WTC11 (cell line): ENCODE results near the gene TCAIM. TPM values are rescaled to one million over a fixed set of nuclear protein-coding genes. Genes with fewer than 3 reads are reported as not detected.

Experiments
- ATAC-seq: fragments of 200-7000 bp; cut with Tn5 transposase; 2 replicates; pipeline ENCODE4 v1.10.0; 2021; ENCODE audit warnings: mild to moderate bottlenecking, moderate library complexity
- CTCF ChIA-PET: fragments of 300-600 bp; sonication (Branson Sonifier 250); formaldehyde crosslinking; loops from one replicate; lab custom pipeline; 2021; ENCODE audit warnings: antibody characterized with exemption; lab: Charles Lee
- POLR2A ChIA-PET: fragments of 350-600 bp; sonication (Branson Sonifier 250); formaldehyde crosslinking; loops from one replicate; lab custom pipeline; 2021; ENCODE audit warnings: antibody characterized with exemption; lab: Charles Lee
- DNase-seq: peaks from one replicate; pipeline ENCODE4 v3.0.0; 2021; ENCODE audit warnings: low spot score
- H3K27ac Mint-ChIP-seq: 2 replicates; pipeline ENCODE4 v1.8.0; 2021; ENCODE audit warnings: mixed read lengths
- H3K27me3 Mint-ChIP-seq: 2 replicates; pipeline ENCODE4 v1.8.0; 2021; ENCODE audit warnings: low read depth, mild to moderate bottlenecking, moderate library complexity, mixed read lengths
- H3K36me3 Mint-ChIP-seq: 2 replicates; pipeline ENCODE4 v1.8.0; 2021; ENCODE audit warnings: mixed read lengths
- H3K4me1 Mint-ChIP-seq: 2 replicates; pipeline ENCODE4 v1.8.0; 2022; ENCODE audit warnings: mixed read lengths
- H3K4me3 Mint-ChIP-seq: 2 replicates; pipeline ENCODE4 v1.8.0; 2021; ENCODE audit warnings: mild to moderate bottlenecking, moderate library complexity, mixed read lengths
- H3K9me3 Mint-ChIP-seq: 2 replicates; pipeline ENCODE4 v1.8.0; 2021; ENCODE audit warnings: mixed read lengths
- E2F1 ChIP-seq: sonication (generic); formaldehyde crosslinking; IDR thresholded peaks from 2 replicates; pipeline ENCODE4 v1.8.0; 2022; ENCODE audit warnings: mild to moderate bottlenecking, missing genetic modification reagents
- HMGXB4 ChIP-seq: sonication (generic); formaldehyde crosslinking; IDR thresholded peaks from 2 replicates; pipeline ENCODE4 v1.8.1; 2023; ENCODE audit warnings: mild to moderate bottlenecking, moderate library complexity, missing genetic modification reagents
- JAZF1 ChIP-seq: fragments of 250-450 bp; sonication (Bioruptor Pico); IDR thresholded peaks from 2 replicates; pipeline ENCODE4 v1.9.0; 2021; ENCODE audit warnings: moderate library complexity, mild to moderate bottlenecking, inconsistent platforms
- MAX ChIP-seq: sonication (generic); formaldehyde crosslinking; IDR thresholded peaks from 2 replicates; pipeline ENCODE4 v1.8.0; 2022; ENCODE audit warnings: mild to moderate bottlenecking, missing genetic modification reagents
- MXD4 ChIP-seq: fragments of 250-450 bp; sonication (Bioruptor Pico); IDR thresholded peaks from 2 replicates; pipeline ENCODE4 v1.8.0; 2021; ENCODE audit warnings: mild to moderate bottlenecking, moderate library complexity, borderline replicate concordance
- NFYB ChIP-seq: sonication (generic); formaldehyde crosslinking; conservative IDR thresholded peaks from 2 replicates; pipeline ENCODE4 v1.8.0; 2022; ENCODE audit warnings: low read depth, missing genetic modification reagents
- NR1H2 ChIP-seq: sonication (generic); formaldehyde crosslinking; IDR thresholded peaks from 2 replicates; pipeline ENCODE4 v1.9.0; 2021; ENCODE audit warnings: mild to moderate bottlenecking, moderate library complexity, missing genetic modification reagents
- NR2C2 ChIP-seq: sonication (generic); formaldehyde crosslinking; IDR thresholded peaks from 2 replicates; pipeline ENCODE4 v1.8.0; 2022; ENCODE audit warnings: mild to moderate bottlenecking, missing genetic modification reagents
- TEAD4 ChIP-seq: sonication (generic); formaldehyde crosslinking; IDR thresholded peaks from 2 replicates; pipeline ENCODE4 v1.8.0; 2022; ENCODE audit warnings: mild to moderate bottlenecking, missing genetic modification reagents
- ZBTB21 ChIP-seq: sonication (generic); formaldehyde crosslinking; IDR thresholded peaks from 2 replicates; pipeline ENCODE4 v1.8.1; 2023; ENCODE audit warnings: mild to moderate bottlenecking, missing genetic modification reagents, borderline replicate concordance
- ZNF121 ChIP-seq: sonication (generic); formaldehyde crosslinking; IDR thresholded peaks from 2 replicates; pipeline ENCODE4 v1.8.0; 2023; ENCODE audit warnings: missing genetic modification reagents
- ZNF138 ChIP-seq: sonication (generic); formaldehyde crosslinking; conservative IDR thresholded peaks from 2 replicates; pipeline ENCODE4 v1.8.1; 2022; ENCODE audit warnings: mild to moderate bottlenecking, moderate library complexity, missing genetic modification reagents
- ZNF317 ChIP-seq: sonication (generic); formaldehyde crosslinking; IDR thresholded peaks from 2 replicates; pipeline ENCODE4 v1.8.1; 2023; ENCODE audit warnings: low read depth, mild to moderate bottlenecking, moderate library complexity, missing genetic modification reagents, borderline replicate concordance
- total RNA-seq: library from RNA; stranded (reverse); gene quantifications from 3 replicates; pipeline ENCODE4 v1.2.3, GENCODE V29; 2021
- TF ChIP-seq, protein P1 (sequence below): sonication (generic); formaldehyde crosslinking; IDR thresholded peaks from 2 replicates; pipeline ENCODE4 v1.8.1; 2022; ENCODE audit warnings: mild to moderate bottlenecking, moderate library complexity, missing genetic modification reagents
- TF ChIP-seq, protein P2 (sequence below): sonication (generic); formaldehyde crosslinking; IDR thresholded peaks from 2 replicates; pipeline ENCODE4 v1.8.0; 2023; ENCODE audit warnings: mild to moderate bottlenecking, missing genetic modification reagents
- TF ChIP-seq, protein P3 (sequence below): sonication (generic); formaldehyde crosslinking; IDR thresholded peaks from 2 replicates; pipeline ENCODE4 v1.8.1; 2023; ENCODE audit warnings: mild to moderate bottlenecking, missing genetic modification reagents, moderate library complexity
- TF ChIP-seq, protein P4 (sequence below): sonication (generic); formaldehyde crosslinking; IDR thresholded peaks from 2 replicates; pipeline ENCODE4 v1.8.0; 2023; ENCODE audit warnings: missing genetic modification reagents
- TF ChIP-seq, protein P5 (sequence below): sonication (generic); formaldehyde crosslinking; IDR thresholded peaks from 2 replicates; pipeline ENCODE4 v1.8.0; 2022; ENCODE audit warnings: mild to moderate bottlenecking, missing genetic modification reagents

TCAIM gene
- total RNA-seq, 1 experiment from 2014 or later = 18.9 TPM

DNA sequence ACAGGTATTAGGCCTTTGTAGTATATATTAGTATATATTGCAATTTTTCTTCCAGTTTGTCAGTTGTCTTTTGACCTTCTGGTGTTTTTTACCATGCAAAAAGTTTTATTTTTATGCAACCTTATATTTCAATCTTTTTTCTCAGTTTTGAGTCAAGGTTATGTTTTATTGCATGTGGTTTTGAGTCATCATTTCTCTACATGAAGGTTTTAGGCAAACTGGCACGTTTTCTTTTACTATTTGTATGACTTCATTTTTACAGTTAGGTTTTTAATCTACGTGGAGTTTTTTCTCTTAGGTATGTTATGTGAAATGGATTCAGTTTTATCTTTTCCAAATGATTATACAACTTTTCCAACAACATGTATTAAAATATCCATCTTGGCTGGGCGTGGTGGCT lies 36.8 kb upstream of the TCAIM start:
- H3K4me3 Mint-ChIP-seq = no peak overlapping the region
- TF ChIP-seq ZBTB21 (CRISPR knock-in tag) (no peak), ZNF138 (CRISPR knock-in tag) (no peak), NFYB (CRISPR knock-in tag) (no peak), TEAD4 (CRISPR knock-in tag) (no peak)
- TF ChIP-seq, protein P1, sequence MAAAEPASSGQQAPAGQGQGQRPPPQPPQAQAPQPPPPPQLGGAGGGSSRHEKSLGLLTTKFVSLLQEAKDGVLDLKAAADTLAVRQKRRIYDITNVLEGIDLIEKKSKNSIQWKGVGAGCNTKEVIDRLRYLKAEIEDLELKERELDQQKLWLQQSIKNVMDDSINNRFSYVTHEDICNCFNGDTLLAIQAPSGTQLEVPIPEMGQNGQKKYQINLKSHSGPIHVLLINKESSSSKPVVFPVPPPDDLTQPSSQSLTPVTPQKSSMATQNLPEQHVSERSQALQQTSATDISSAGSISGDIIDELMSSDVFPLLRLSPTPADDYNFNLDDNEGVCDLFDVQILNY = no peak
- TF ChIP-seq, all 79 proteins: peak for 0
- DNase-seq (no peak), ATAC-seq (no peak)
- no peaks in the 10 kb centered on the region for H3K4me1 Mint-ChIP-seq
- no peaks in the 10 kb centered on the region for H3K9me3 Mint-ChIP-seq
- H3K27me3 Mint-ChIP-seq = peaks cover 4% of the 10 kb centered on the region; the same call in 1 of the 2 replicates
- ChIA-PET POLR2A (no interaction called here), CTCF (no interaction called here)
- H3K36me3 Mint-ChIP-seq = no peaks in the 10 kb centered on the region
- no peak overlapping the region for H3K27ac Mint-ChIP-seq

DNA sequence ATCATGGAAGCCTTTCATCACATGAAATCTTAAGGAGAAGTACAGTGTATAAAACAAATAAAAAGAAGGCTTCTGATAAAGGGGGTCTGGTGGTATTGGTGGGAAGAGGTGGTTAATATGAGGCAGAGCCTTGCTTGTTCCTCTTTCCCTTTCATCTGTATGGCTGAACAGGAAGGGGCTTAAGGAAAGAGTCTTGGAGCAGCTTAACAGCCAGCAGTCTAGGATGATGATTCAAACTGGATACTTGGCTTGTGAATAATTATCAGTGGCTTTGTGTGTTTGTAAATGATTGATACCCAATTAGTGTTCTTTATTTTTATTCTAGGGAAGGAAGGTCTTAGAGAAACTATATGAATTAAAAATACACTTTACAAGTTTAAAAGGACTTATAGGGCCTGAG lies 29.1 kb upstream of the TCAIM start:
- TF ChIP-seq MAX (CRISPR knock-in tag) = no peak
- no peak for TF ChIP-seq HMGXB4
- TF ChIP-seq MXD4 (CRISPR knock-in tag) = no peak
- no peak for TF ChIP-seq ZNF317
- TF ChIP-seq, protein P2, sequence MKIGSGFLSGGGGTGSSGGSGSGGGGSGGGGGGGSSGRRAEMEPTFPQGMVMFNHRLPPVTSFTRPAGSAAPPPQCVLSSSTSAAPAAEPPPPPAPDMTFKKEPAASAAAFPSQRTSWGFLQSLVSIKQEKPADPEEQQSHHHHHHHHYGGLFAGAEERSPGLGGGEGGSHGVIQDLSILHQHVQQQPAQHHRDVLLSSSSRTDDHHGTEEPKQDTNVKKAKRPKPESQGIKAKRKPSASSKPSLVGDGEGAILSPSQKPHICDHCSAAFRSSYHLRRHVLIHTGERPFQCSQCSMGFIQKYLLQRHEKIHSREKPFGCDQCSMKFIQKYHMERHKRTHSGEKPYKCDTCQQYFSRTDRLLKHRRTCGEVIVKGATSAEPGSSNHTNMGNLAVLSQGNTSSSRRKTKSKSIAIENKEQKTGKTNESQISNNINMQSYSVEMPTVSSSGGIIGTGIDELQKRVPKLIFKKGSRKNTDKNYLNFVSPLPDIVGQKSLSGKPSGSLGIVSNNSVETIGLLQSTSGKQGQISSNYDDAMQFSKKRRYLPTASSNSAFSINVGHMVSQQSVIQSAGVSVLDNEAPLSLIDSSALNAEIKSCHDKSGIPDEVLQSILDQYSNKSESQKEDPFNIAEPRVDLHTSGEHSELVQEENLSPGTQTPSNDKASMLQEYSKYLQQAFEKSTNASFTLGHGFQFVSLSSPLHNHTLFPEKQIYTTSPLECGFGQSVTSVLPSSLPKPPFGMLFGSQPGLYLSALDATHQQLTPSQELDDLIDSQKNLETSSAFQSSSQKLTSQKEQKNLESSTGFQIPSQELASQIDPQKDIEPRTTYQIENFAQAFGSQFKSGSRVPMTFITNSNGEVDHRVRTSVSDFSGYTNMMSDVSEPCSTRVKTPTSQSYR = no peak
- TF ChIP-seq JAZF1 (CRISPR knock-in tag) = no peak
- TF ChIP-seq, protein P3, sequence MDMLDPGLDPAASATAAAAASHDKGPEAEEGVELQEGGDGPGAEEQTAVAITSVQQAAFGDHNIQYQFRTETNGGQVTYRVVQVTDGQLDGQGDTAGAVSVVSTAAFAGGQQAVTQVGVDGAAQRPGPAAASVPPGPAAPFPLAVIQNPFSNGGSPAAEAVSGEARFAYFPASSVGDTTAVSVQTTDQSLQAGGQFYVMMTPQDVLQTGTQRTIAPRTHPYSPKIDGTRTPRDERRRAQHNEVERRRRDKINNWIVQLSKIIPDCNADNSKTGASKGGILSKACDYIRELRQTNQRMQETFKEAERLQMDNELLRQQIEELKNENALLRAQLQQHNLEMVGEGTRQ (CRISPR knock-in tag) = no peak
- TF ChIP-seq NR2C2 (CRISPR knock-in tag) = no peak
- TF ChIP-seq ZBTB21 (CRISPR knock-in tag) = no peak
- TF ChIP-seq NR1H2 (CRISPR knock-in tag) = no peak
- TF ChIP-seq, protein P4, sequence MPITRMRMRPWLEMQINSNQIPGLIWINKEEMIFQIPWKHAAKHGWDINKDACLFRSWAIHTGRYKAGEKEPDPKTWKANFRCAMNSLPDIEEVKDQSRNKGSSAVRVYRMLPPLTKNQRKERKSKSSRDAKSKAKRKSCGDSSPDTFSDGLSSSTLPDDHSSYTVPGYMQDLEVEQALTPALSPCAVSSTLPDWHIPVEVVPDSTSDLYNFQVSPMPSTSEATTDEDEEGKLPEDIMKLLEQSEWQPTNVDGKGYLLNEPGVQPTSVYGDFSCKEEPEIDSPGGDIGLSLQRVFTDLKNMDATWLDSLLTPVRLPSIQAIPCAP (CRISPR knock-in tag) = no peak
- TF ChIP-seq, protein P5, sequence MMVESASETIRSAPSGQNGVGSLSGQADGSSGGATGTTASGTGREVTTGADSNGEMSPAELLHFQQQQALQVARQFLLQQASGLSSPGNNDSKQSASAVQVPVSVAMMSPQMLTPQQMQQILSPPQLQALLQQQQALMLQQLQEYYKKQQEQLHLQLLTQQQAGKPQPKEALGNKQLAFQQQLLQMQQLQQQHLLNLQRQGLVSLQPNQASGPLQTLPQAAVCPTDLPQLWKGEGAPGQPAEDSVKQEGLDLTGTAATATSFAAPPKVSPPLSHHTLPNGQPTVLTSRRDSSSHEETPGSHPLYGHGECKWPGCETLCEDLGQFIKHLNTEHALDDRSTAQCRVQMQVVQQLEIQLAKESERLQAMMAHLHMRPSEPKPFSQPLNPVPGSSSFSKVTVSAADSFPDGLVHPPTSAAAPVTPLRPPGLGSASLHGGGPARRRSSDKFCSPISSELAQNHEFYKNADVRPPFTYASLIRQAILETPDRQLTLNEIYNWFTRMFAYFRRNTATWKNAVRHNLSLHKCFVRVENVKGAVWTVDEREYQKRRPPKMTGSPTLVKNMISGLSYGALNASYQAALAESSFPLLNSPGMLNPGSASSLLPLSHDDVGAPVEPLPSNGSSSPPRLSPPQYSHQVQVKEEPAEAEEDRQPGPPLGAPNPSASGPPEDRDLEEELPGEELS (CRISPR knock-in tag) = no peak
- no peak for TF ChIP-seq E2F1 (CRISPR knock-in tag)
- no peak for TF ChIP-seq ZNF121 (CRISPR knock-in tag)
- Mint-ChIP-seq H3K36me3 (no peaks in the 10 kb centered on the region), H3K27me3 (no peaks in the 10 kb centered on the region), H3K27ac (no peak overlapping the region), H3K4me1 (no peaks in the 10 kb centered on the region), H3K4me3 (no peak overlapping the region), H3K9me3 (no peaks in the 10 kb centered on the region)
- ATAC-seq (no peak), DNase-seq (no peak)
- ChIA-PET CTCF (no interaction called here), POLR2A (no interaction called here)
